Upper lobe of left lung (tissue), 4 donors: ENCODE results near the gene SRGAP2C.
"Not testable (repeated sequence)": the region's sequence is repeated elsewhere in the genome, so short reads cannot be mapped to it uniquely, and the experiment has no call there.

Source experiments
- POLR2AphosphoS5 ChIP-seq, 2 donors: sonication (generic); formaldehyde crosslinking; IDR thresholded peaks; one replicate each; pipeline ENCODE4 v1.5.1; 2017; ENCODE audit warnings: antibody characterized with exemption in 2 of 2
- TF ChIP-seq, protein P1 (sequence below), 6 experiments: fragments of 450-650 bp in 4 of 6; fragments of 200-600 bp in 2 of 6; sonication (generic) in 2 of 6; IDR thresholded peaks; one replicate each; pipeline ENCODE4 v1.5.1; 2016 to 2019; ENCODE audit warnings: antibody characterized with exemption in 6 of 6

DNA sequence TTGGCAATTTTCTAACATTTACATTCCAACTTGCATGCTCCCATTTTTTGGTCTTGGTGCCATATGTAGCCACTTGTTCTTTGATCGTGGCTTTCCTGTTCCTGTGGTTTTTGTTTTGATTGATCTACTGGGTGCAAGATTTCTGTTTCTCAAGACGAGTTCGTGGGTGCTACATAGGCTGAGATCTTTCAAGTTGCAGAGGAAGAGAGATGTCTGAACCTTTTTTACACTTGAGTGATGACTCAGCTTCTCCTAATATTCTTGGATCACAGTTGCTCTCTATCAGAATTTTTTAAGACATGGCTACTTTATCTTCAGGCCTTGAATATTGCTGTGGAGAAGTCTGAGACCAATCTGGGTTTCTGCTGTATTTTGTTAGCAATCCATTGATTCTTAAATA, 85.2 kb downstream of the SRGAP2C start:
- TF ChIP-seq, protein P1, sequence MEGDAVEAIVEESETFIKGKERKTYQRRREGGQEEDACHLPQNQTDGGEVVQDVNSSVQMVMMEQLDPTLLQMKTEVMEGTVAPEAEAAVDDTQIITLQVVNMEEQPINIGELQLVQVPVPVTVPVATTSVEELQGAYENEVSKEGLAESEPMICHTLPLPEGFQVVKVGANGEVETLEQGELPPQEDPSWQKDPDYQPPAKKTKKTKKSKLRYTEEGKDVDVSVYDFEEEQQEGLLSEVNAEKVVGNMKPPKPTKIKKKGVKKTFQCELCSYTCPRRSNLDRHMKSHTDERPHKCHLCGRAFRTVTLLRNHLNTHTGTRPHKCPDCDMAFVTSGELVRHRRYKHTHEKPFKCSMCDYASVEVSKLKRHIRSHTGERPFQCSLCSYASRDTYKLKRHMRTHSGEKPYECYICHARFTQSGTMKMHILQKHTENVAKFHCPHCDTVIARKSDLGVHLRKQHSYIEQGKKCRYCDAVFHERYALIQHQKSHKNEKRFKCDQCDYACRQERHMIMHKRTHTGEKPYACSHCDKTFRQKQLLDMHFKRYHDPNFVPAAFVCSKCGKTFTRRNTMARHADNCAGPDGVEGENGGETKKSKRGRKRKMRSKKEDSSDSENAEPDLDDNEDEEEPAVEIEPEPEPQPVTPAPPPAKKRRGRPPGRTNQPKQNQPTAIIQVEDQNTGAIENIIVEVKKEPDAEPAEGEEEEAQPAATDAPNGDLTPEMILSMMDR (IDR thresholded peaks at IDR 0.05), result not testable (repeated sequence)
- TF ChIP-seq POLR2AphosphoS5 (IDR thresholded peaks at IDR 0.05), result not testable (repeated sequence)
